Caki2 (cell line): ENCODE measurements around the gene MYT1. TPM values are rescaled to one million over a fixed set of nuclear protein-coding genes. Genes with fewer than 3 reads are reported as not detected.

Experiments used
- DNase-seq: peaks from one replicate; pipeline ENCODE4 v3.0.0-alpha.2; 2015; ENCODE audit warnings: low read depth
- in situ Hi-C: cut with HindIII; loops from 2 replicates; pipeline ENCODE4 v1.10.0; 2016; ENCODE audit warnings: low sequenced_read_pairs, low pct_unique_long_range_greater_than_20kb, mixed read lengths
- total RNA-seq: library from RNA; depleted of rRNA; stranded (reverse); fragments of >200 nt; shearing (Covaris generic); gene quantifications from 2 replicates; pipeline ENCODE4 v1.2.3, GENCODE V29; 2014; ENCODE audit warnings: low replicate concordance

MYT1 gene
- total RNA-seq, 1 experiment from 2014 or later: not detected

- in situ Hi-C loops: no loop called here
- no peak for DNase-seq
These were observed 26.6 kb upstream of the MYT1 start for GRCh38 chr20:64137598-64138031.

- in situ Hi-C loops: no loop called here
These were observed 25.9 kb upstream of the MYT1 start for GRCh38 chr20:64138276-64138815.

GRCh38 chr20:64139199-64140060 lies 24.8 kb upstream of the MYT1 start:
- in situ Hi-C loops: no loop called here
- DNase-seq: no peak

More at GRCh38 chr20:64138276-64138815, 25.9 kb upstream of the MYT1 start:
- DNase-seq: no peak

DNA sequence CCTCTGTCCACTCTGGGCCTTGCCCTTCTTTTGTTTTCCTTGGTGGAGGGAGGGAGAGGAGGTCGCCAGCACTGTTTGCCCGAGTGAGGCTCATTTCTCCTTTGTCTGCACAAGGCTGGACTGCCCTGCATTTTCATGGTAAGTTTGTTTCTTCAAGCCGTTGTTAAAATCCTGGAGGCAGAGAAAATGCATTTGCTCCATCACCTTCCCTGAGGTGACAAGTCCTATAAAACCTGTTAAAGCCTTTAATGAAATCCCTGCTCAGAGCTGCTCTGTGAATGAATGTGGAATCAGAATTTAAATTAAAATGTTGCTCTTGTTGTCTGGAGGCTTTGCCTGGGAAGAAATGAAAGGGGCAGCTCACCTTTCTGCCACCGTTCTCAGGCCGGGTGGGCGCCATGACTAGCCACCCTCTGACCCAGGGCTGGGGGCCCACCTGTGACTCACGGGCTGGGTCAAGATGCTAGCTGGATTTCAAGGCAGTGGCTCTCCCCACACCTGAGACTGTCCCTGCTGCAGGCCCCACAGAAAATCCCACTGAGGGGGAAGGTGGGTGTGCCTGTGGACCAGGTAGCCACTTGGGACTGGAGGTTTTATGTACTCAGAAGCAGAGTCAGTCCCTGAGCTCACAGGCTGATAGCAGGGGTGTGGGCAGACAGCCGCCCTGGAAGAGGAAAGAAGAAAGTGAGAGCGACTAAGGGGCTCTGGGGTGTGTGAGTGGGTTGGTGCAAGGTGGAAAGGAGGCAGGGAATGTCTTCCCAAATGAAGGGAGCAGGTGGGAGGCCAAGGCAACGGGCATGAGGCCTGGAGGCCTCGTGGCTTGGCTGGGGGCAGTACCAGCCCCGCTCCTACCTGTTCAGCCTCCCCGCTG lies 24.0 kb upstream of the MYT1 start:
- no peak for DNase-seq
- in situ Hi-C loops: no loop called here

DNA sequence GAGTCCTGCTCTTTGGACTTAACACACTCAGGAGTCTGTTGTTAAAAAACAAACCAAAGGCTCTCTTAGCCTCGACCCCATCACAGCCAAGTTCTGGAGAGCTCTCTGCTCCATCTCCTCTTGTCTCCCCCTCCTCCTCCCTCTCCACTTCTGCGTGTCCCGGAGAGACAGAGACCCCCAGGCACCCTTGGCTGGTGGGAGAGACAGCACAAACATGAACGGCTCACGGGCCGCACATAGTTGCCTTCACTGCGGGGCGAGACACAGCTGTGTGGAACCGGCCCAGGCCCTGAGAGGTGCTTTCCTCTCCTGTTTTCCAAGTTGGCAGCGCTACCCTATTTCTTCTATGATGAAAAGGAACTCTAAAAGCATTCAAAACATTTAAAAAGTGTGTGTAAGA lies 23.3 kb upstream of the MYT1 start:
- in situ Hi-C loops: no loop called here
- no peak for DNase-seq

GRCh38 chr20:64142590-64142989 lies 21.7 kb upstream of the MYT1 start:
- in situ Hi-C loops: no loop called here

GRCh38 chr20:64143018-64143801 lies 21.0 kb upstream of the MYT1 start:
- in situ Hi-C loops: no loop called here
- DNase-seq: no peak

More at GRCh38 chr20:64142590-64142989, 21.7 kb upstream of the MYT1 start:
- DNase-seq: no peak

GRCh38 chr20:64144144-64144912 lies 19.9 kb upstream of the MYT1 start:
- in situ Hi-C loops: no loop called here
- no peak for DNase-seq

DNA sequence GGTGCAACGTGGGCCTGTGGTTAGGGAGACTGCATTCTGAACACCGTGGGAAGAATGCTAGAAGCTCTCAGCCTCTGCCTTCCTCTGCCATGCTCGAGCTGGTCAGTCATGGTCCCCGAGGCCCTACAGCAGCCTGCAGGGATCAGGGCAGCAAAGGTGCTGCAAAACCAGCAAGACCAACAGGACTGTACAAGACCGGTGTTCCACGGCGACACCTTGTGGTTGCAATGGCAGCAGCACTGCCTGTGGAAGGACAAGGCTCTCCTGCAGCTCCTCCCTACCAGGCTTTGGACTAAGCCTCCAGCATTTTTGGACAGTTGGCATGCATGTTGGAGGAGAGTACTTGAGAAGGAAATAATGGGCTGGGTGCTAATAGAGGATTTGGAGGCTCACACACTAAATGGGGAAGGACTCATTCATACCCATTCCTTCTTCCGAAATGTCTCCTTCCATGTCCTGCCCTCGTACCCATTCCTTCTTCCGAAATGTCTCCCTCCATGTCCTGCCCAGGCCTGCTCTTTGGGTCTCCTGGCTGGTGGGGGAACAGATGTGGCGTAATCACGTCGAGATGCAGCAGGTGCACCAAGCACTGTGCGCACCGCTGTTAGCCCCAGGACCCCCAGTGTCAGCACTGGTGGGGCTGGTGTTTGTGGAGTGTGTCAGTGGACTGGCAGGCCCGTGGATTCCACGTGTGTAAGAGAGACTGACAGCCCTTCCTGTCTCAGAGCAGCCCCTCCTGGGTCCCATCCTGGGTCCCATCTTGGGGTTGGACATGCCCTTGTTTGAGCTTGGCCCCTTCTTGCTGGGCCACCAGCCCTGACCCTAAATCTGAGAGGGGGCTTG lies 18.6 kb upstream of the MYT1 start:
- in situ Hi-C loops: no loop called here
- no peak for DNase-seq

- in situ Hi-C loops: no loop called here
- DNase-seq: no peak
These were observed 17.8 kb upstream of the MYT1 start for GRCh38 chr20:64146301-64146935.

DNA sequence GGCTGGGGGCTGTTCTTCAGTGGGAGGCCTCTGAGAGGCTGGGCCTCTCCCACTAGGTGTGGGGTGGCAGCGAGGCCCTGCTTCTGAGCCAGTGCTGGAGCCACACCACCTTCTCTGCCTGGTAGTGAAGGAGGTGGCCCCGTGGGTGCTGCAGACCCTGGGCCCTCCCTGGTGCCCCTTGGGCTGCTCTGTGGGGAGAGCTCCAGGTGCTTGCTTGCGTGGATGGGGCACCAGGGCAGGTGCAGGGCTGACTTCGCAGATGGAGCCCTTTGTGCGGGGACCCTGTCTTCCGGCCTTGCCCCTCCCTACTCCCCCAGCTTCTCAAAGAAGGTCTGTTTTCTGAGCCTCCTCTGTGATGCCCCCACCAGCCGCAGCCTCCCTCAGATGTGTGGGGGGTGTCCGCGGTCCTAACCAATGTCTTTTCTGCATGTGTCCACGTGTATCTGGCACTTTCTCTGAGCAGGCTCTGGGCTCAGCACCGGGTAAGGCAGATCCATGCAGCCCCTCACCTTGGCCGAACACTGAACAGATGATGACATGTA lies 17.2 kb upstream of the MYT1 start:
- no peak for DNase-seq
- in situ Hi-C loops: no loop called here

DNA sequence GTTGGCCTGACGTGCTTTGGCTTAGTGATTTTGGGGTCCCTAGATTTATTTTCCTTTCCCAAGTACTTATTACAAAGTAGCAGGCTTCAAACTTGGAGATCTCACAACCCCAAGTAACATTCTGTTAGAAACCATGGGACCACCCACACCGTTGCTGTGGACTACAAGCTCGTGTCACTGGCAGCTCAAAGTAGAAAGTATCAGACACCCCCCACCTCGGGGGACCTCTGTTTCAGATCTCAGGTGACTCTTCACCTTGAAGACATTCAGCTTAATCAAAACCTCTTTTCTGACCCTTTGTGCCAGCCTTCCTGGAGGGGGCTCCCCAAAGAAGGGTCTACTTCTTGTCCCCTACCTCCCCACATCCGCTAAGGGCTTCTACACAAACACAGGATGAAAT lies 15.7 kb upstream of the MYT1 start:
- no peak for DNase-seq
- in situ Hi-C loops: no loop called here

DNA sequence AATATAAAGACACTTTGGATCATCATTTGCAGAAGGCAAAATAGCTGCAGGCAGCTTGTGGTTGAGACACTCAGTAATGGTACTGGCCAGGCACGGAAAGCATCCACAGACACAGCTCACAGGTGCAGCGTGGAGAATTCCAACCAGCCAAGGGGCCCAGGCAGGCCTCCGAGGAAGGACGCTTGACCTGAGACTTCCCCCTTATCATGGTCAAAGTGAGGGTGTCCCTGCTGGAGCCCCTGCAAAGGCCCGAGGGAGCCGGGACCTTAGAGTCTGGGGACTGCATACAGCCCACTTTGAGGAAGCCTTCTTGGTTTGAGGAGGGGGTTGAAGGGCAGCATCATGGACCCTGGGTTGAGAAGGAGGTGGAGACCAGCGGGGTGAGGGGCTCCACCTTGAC lies 15.1 kb upstream of the MYT1 start:
- no peak for DNase-seq
- in situ Hi-C loops: no loop called here

GRCh38 chr20:64149809-64150560 lies 14.3 kb upstream of the MYT1 start:
- no peak for DNase-seq
- in situ Hi-C loops: no loop called here
